HG03097 (cell line): Measurements from ENCODE around the gene TXNDC12.
"Not testable (repeated sequence)": the region's sequence is repeated elsewhere in the genome, so short reads cannot be mapped to it uniquely, and the experiment has no call there.

ENCODE experiments used
- ATAC-seq: cut with Tn5 transposase; IDR thresholded peaks from one replicate; pipeline ENCODE4 v1.9.1; 2021; ENCODE audit not compliant: unreplicated experiment, low FRiP score

The TXNDC12 gene

GRCh38 chr1:52053862-52054261, 1.1 kb downstream of the TXNDC12 start:
- no peak for ATAC-seq

- not testable (repeated sequence) for ATAC-seq
Measured at GRCh38 chr1:52049337-52049736, 5.7 kb downstream of the TXNDC12 start.

- ATAC-seq: not testable (repeated sequence)
Measured at GRCh38 chr1:52045666-52046195, 9.3 kb downstream of the TXNDC12 start.

- ATAC-seq: no peak
Measured at GRCh38 chr1:52045236-52045635, 9.8 kb downstream of the TXNDC12 start.

GRCh38 chr1:52041551-52042185, 13.3 kb downstream of the TXNDC12 start:
- no peak for ATAC-seq

- no peak for ATAC-seq
Measured at GRCh38 chr1:52037909-52038308, 17.1 kb downstream of the TXNDC12 start.

- no peak for ATAC-seq
Measured at GRCh38 chr1:52037402-52037814, 17.6 kb downstream of the TXNDC12 start.

GRCh38 chr1:52034050-52034384, 21.0 kb downstream of the TXNDC12 start:
- ATAC-seq: no peak

GRCh38 chr1:52033190-52034049, 21.6 kb downstream of the TXNDC12 start, which contains the start of gene KTI12:
TSS of gene KTI12 (minus strand) at chr1:52033810. CDS start at chr1:52033761, 49 bp downstream.
- peak; percentile 76 for ATAC-seq

GRCh38 chr1:52032785-52033131, 22.2 kb downstream of the TXNDC12 start:
- ATAC-seq: no peak

- no peak for ATAC-seq
Measured at GRCh38 chr1:52032124-52032784, 22.7 kb downstream of the TXNDC12 start.

- ATAC-seq: not testable (repeated sequence)
Measured at GRCh38 chr1:52028839-52029238, 26.2 kb downstream of the TXNDC12 start.

GRCh38 chr1:52028328-52028727, 26.7 kb downstream of the TXNDC12 start:
- ATAC-seq: no peak

GRCh38 chr1:52026278-52026677, 28.7 kb downstream of the TXNDC12 start:
- ATAC-seq: no peak

- no peak for ATAC-seq
Measured at GRCh38 chr1:52022133-52022532, 32.9 kb downstream of the TXNDC12 start.

- no peak for ATAC-seq
Measured at GRCh38 chr1:52008071-52008809, 46.8 kb downstream of the TXNDC12 start.

- ATAC-seq: no peak
Measured at GRCh38 chr1:52007215-52008002, 47.6 kb downstream of the TXNDC12 start.

GRCh38 chr1:52006081-52006553, 48.9 kb downstream of the TXNDC12 start:
- ATAC-seq: not testable (repeated sequence)

- ATAC-seq: not testable (repeated sequence)
Measured at GRCh38 chr1:52005548-52005947, 49.4 kb downstream of the TXNDC12 start.

GRCh38 chr1:52003877-52004276, 51.1 kb downstream of the TXNDC12 start:
- no peak for ATAC-seq
